Stimulated activated CD4-positive, alpha-beta T cell treated with anti-CD3 and anti-CD28 coated beads, Interleukin-4, amount 100 ng/mL, for 4 hours (primary cell): ENCODE measurements around the gene RFX4.
"Not testable (repeated sequence)": the region's sequence is repeated elsewhere in the genome, so short reads cannot be mapped to it uniquely, and the experiment has no call there.

Experiments
- DNase-seq, 2 experiments: peaks; one replicate each; pipeline ENCODE4 v3.0.0-alpha.2; 2020

RFX4 gene

DNA sequence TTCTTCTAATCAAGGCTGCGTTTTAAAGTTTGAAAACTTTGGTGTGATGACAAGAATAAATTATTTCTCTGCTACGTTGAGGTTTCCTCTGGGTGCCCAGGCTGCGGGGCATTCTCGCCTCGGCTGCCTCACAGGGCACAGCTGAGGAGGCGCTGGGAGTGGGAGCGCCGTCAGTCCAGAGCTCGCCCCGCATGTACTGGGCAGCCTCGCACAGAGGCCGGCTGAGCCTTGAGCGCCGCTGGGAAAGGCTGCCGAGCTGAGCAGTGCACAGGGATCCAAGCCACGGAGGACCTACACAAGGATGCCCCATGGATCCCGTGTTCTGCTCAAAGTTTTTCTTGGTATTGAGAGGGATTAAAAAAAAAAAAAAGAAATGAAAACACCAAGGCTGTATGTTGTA is 11.6 kb downstream of the RFX4 start:
- no peak for DNase-seq

DNA sequence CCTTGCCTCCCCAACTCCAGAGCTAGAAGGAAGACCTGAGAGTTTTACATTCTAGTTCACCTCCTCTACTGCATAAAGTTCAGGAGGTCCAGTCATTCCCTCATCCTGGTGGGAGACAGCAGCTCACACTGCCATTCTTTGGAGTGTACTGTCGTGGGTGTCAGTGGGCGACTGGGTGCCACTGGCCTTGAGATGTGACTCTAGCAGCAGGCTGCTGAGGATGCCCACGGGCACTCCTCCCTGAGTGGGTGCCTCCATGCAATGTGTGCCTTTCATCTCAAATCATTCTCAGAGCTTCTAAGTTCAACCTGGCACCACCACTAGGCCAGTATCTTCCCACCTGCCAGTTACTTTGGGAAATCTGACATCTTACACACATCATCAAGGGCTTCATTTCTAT is 12.5 kb downstream of the RFX4 start:
- no peak for DNase-seq

DNA sequence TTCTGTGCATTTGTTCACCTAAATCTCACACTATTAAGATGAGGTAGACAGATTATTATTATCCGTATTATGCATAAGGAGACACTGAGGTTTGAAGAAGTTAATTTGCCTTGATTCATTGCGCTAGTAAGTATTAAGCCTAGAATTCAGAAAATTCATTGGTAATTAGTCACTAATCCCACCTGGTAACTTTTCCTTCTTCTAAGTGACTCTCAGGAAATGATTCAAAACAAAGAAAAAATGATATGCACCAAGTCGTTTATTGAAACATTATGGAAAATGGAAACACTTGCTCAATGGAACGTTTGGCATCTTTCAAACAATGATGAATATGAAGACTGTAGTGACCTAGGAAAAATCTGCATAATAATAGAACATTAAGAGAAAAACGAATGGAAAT is 15.2 kb downstream of the RFX4 start:
- no peak for DNase-seq

DNA sequence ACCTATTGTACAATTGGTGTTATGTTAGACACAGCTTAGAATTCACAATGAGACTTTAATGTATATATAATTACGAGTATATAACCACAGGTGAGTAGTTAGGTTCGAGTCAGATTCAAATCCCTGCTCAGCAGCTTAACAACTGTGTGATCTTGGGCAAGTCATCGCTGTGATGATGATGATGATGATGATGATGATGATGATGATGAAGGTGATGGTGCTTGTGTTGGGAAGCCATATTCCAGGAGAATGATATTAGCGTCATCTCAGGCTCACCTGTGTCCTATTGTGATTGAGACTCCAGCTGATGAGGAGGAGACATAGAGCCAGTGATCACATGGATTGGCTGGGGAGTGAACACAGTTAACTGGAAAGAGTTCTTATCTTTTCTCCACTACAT is 16.5 kb downstream of the RFX4 start:
- no peak for DNase-seq

DNA sequence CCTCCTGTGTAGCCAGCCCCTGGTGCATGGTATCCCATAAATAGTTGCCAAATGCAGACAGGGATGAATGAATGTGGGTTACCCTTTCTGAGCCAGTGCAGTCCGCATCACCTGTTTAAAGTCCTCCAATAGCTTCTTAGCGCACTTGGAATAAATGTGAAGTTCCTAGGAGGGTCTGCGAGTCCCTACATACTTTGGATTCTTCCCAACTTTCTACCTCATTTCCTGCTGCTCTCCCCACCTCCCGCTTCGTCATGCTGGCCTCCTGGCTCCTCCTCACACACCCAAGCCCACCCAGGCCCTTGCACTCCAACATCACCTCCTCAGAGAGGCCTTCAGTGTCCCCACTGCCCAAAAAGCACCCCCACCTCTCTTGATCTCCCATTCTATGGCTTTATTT is 17.7 kb downstream of the RFX4 start:
- DNase-seq = no peak

DNA sequence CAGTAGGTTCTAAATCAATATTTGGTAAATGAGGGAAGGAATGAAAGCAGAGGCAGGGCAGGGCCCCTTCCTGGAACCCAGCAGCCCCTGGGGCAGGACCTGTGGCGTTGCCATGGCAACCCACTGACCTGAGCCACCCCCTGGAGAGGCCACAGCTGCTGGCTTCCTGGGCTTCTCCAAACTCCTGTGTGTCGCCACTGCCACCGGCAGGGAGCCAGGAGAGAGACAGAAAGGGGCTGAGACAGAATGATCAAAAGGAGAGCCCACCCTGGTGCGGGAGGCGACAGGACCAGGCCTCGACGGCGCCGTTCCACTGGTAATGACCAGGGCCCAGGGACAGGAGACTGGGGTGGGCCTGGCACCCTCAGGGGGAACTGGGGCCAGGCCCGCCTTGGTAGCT is 18.2 kb downstream of the RFX4 start:
- DNase-seq = no peak

DNA sequence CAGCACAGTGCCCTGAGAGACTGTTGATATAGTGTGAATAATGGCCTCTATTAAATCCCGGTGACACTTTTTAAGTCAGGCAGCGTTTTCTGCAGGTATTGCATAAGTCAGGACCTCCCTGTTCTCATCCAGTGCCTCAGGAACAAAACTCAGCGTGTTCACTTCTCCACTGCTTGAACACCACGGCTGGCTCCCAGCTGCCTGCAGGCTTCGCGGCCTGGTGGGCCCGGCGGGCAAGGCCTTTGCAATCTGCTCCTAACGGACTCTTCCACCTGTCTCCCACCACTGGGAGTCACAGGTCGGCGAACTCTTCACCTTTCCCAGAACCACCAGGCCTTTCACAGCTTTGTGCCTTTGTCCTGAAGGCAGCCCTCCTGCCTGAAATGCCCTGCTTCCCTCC is 18.7 kb downstream of the RFX4 start:
- no peak for DNase-seq

DNA sequence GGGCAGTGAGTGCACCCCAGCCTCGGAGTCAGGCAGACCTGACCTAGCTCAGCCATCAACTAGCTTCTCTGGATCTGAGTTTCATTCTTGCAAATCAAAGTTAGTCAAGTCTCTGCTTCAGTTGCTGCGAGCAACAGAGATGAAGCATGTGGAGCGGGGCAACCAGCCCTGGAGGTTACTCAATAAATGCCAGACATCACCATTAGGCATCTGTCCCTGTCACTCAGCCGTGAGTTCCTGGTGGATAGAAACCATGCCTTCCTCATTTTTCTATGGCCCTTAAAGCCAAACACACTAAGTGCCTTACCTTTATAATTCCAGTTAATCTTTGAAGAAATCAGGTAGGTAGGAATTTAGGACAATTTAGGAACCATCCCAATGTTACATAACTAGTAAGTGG is 19.3 kb downstream of the RFX4 start:
- no peak for DNase-seq

DNA sequence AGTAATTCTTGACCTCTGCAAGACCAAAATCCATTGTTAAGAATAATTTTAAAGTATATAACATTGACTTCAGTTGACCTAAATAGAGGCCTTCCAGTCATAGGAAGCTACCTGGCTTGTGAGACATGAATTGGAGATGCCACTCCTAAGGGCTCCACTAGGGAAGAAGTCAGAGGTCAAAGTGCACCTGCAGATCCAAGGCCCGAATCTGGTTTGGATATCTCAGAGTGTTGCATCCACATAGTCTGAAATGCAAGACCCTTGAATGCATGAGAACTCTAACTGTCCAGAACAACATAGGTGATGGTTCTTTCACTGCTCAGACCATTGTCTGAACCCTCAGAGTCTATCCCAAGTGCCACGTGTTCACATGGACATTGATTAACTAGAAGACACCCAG is 22.4 kb downstream of the RFX4 start:
- no peak for DNase-seq

DNA sequence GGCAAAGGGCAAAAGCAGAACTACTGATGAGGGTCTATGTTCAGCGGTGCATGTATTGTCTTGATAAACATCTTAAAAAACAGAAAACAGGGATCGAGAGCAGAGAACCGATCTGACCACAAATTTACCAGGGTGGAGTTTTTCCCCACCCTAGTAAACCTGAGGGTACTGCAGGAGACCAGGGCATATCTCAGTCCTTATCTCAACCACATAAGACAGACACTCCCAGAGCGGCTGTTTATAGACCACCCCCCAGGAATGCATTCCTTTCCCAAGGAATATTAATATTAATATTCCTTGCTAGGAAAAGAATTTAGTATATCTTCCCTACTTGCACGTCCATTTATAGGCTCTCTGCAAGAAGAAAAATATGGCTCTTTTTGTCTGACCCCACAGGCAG is 37.8 kb downstream of the RFX4 start:
- not testable (repeated sequence) for DNase-seq

DNA sequence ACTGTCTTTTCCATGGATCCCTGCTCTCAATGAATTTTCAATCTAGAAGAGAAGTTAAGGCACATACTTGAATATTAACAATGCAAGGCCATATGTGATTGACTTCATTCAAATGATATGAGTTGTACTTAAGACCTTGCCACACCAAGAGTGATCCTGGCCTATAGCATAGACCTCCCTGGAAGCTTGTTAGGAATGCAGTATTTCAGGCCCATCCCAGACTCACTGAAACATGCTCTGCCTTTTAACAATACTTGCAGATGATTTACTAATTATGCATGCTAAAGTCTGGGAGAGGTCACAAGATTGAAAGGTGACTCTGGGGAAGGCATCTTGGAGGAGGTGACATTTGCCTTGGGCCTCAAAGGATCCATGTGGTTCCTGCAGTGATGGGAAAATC is 43.2 kb downstream of the RFX4 start:
- DNase-seq = no peak

DNA sequence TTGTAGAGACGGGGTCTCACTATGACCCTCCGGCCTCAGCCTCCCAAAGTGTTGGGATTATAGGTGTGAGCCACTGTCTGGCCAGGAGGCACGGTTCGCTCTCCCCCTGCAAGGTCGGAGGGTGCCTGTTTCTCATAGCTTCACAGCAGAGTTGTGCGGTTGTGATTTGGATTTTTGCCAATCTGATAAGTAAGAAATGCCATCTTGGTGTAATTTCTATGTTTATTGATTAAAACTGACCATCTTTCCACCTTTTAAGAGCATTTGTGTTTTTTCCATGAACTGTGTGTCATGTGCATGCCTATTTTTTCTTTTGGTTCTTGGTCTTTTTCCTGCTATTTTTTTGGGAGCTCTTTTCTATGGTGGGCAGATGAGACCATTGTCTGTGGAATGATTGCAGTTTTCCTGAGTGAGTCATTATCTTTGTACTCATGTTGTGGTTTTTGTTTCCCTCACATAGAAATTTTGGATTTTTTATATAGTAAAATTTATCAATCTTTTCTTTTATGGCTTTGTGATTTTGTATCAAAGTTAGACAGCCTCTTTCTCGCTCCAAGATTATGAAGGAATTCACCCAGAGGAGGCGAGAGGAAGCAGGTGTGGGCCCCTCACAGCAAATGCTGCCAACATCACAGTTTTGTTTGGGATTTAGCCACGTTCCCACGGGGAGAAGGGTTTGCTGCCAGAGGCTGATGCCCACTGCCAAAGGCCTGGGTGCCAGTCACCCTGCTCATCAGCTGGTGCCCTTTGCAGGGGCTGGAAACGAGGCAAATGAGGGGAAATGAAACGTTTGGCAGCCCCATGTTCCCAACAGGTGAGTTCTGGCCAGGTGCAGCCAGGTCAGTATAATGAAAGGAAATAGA is 47.2 kb downstream of the RFX4 start:
- no peak for DNase-seq

DNA sequence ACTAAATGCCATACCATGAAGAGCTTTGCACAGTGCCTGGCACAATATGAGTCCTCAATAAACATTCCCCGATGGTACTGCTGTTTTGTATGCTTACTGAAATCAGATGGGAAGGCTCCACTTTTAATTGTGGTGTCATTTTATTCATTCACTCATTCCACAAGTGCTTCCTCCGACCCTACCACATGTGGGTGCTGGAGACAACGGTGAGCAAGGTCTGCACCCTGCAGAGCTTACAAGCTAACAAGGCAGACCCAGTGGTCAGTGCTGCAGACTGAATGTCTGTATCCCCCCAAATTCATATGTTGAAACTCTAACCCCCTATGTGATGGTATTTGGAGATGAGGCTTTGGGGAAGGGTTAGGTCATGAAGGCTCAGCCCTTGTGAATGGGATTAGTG is 48.3 kb downstream of the RFX4 start:
- no peak for DNase-seq

DNA sequence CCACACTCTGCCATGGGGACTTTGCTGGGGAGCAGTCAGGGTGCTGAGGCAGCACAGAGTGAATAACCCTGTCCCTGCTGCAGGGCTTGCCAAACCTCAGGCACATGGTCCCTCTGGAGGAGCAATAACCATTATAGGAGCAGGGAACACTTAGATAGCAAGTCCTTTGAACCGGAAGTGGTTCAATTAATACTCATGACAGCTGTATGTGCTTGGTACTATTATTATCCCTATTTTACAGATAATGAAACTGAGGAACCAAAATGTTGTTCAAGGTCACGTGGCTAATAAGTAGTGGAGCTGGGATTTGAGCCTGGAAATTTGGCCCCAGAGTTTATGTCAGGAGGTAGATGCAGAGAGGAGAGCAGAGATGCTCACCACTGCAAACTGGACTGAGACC is 49.0 kb downstream of the RFX4 start:
- DNase-seq = no peak

DNA sequence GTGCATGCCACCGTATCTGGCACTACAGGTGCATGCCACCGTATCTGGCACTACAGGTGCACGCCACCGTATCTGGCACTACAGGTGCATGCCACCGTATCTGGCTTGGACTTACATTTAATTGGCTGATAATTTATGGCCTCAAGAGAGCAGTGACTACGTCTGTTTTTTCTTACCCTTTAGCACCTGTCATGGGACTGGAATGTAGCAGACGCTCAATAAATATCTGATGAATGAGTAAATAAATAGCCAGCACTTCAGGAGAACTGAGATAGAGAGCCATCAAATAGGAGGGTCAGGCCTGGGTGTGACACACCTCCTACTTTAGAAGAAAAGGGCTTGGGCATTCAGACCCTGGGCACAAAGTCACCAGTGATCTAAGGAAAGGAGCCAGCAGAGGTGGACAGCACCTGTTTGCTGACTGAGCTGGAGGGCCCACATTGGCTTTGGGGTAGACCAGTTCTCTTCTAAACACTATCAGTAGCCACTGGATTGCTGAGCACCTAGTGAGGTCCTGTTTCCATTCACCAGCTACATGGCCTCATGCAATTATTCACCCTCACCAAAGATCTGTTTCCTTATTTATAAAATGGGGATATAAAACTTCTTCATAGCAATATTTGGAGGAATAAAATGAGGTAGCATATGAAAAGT is 50.1 kb downstream of the RFX4 start:
- no peak for DNase-seq

DNA sequence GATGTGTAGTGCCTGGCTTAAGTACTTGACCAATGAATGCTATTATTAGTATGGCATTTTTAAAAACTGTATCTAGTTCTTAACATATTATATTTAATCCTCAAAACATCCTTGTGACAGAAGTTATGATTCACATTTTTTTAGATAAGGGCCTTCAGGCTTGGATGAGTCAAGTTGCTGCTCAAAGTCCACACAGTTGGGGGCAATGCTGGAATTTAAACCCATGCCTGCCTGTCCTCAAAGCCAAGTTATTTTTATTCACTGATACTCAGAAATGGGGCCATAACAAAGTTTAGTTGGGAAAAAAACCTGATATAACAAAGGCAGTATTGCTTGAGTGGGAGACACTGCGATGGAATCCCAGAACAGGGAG is 50.6 kb downstream of the RFX4 start:
- no peak for DNase-seq

DNA sequence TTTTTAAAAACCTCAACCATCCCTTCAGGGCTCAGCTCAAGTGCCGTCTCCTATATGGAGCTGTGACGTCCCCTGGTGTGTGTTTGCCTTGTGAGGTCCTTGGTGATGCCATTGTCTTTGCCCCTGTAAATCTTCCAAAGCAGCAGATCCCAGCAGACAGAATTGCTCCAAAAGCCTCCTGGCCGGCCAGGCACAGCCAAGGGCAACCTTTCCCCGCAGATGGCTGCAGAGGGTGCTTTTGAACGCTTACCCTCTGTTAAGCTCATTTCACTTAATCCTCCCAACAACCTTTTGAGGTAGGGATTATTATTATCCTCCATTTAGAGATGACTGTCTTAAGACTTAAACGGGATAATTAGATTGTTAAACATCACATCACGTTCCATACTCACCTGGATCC is 51.4 kb downstream of the RFX4 start:
- DNase-seq = no peak

DNA sequence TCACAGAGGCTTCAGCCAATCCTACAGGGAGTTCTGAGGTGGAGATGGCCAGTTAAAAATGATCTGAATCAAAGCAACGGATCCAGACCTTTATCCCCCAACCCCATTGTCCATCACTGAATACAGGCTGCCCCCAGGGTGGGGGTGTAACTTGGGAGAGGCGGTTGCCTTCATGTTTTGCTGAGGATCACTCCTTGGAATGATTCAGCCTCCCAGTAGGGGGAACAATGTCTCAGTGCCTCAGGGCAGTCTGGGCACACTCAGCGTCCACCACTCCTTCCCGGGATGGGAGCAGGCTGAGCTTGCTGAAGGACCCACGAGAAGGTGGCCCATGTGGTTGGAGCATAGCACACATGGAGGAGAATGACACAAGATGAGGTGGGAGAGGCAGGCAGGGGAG is 60.2 kb downstream of the RFX4 start:
- no peak for DNase-seq

DNA sequence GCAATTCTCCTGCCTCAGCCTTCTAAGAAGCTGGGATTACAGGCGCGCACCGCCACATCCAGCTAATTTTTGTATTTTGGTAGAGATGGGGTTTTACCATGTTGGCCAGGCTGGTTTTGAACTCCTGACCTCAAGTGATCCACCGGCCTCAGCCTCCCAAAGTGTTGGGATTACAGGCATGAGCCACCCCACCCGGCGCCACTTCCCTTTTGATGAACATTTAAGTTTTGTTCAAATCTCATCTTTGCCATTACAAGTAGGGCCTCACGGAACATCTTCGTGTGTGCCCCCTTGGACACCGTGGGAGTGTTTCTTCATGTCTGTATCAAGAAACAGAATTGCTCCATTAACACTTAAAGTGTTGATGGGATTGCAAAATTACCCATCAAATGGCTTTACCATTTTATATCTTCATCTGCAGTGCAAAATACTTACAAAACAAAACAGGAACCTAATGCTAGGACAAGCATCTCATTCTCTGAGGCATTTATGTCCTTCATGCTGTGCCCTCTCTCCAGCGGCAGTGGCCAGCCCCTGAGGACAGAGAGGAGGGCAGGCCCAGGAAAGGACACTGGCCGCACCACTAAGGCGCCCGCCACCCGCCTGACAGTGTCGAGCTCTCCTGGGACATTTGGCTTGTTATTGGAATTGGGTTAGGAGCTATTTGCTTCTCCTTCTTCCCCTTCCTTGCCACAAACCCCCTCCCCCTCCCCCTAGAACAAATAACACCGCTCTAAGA is 61.7 kb downstream of the RFX4 start:
- no peak for DNase-seq

DNA sequence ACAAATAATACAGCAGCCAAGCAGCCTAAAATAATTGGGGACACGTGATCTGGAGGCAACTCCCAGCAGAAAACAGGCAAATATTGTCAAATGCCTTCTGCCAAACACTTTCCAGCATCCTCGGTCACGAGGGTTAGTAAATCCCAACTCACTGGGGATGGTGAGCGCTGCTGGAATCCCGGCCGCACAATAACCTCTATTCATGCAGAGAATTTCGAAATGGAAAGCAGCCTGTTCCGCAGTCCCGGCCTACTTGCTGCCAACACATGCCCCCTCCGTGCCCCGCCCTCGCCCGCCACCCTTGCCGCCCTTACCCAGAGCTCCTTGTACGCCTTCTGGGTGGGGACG is 62.2 kb downstream of the RFX4 start:
- DNase-seq = no peak

DNA sequence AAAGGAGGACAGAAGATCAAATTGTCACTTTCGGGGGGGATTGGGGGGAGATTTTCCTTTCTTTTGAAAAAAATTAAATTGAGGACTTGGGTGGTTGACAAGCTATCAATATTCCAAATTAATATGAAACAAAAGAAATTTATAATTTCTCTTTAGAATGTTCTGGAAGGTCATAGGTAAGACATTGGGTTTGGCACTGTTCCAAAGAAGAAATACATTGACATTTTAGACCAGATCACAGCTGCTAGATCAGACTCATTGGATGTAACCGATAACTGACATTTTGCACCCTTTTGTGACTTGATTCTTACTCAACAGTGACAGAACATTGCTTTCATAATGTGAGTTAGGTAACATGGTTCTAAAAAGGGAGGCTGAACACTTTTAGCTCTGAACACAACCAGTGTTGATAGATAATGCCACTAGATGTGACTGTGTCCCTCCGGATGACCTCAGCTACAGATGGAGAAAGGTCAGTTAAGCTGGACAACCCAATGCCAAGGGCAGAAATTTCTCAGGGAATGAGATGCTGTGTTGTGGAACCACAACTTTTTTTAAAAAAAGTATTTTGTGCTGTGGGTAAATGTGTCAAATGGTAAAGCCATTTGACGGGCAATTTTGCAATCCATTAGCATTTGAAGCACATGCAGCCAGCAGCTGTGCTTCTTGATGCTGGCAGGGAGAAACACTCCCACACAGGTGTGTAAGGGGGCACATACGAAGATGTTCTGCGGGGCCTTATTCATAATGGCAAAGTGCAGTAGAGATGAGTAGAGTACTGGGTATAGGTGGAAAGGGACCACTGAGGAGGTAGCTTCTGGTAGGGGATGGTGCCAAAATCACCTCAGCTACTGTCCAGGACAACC is 62.9 kb downstream of the RFX4 start:
- DNase-seq = no peak

DNA sequence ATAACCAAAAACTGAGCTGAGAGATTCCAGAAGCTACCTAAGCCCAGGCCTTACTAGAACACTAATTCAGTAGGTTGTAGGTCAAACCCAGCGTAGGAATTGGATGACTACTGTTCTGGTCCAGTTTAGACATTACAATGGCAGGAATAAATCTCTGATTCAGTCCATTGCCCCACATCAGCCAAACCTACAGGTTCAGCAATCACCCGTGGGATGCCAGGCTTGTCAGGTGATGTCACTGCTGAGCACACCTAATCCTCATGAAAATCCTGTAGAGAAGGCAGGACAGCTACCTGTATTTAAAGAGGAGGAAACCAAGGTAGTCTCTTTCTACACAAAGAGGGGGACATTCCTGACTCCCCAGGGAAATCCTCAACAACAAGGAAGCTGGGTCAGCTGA is 63.7 kb downstream of the RFX4 start:
- no peak for DNase-seq

DNA sequence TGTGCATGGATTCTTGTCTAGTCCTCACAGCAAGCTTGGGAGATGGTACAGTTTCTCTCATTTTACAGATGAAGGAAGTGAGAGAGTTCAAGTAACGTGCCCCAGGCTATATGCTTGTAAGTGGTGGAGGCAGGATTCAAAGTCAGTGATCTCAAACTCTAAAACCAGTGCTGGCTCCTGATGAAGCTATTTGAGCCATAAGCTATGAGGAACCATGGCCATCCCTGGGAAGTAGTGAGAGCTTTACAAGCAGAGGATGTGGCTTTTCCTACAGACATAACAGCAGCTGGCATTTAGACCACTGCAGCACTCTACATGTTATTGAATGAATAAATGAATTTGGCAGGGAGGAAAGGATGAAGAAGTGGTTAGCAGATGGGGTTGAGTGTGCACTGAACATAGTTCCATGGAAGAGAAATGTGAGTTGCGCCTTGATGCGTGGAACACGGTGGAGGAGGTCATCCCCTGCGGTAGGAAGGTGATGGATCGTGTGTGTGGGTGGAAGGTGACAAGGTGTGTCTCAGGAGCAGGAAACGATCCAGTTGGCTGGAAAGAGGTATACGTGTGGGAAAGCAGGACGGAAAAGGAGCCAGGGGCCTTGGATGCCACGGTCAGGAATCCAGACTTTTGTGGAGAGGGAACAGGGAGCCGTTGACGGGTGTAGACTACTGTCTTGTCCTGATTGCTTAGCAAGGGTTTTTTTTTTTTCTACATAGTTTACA is 65.2 kb downstream of the RFX4 start:
- no peak for DNase-seq
